NCI-H774 (cell line): ENCODE data around the gene BEST4.
"Not testable (repeated sequence)": the region's sequence is repeated elsewhere in the genome, so short reads cannot be mapped to it uniquely, and the experiment has no call there.

Experiments used
- DNase-seq: peaks from one replicate; lab custom pipeline; 2025; lab: John Stamatoyannopoulos, UW

The BEST4 gene

DNA sequence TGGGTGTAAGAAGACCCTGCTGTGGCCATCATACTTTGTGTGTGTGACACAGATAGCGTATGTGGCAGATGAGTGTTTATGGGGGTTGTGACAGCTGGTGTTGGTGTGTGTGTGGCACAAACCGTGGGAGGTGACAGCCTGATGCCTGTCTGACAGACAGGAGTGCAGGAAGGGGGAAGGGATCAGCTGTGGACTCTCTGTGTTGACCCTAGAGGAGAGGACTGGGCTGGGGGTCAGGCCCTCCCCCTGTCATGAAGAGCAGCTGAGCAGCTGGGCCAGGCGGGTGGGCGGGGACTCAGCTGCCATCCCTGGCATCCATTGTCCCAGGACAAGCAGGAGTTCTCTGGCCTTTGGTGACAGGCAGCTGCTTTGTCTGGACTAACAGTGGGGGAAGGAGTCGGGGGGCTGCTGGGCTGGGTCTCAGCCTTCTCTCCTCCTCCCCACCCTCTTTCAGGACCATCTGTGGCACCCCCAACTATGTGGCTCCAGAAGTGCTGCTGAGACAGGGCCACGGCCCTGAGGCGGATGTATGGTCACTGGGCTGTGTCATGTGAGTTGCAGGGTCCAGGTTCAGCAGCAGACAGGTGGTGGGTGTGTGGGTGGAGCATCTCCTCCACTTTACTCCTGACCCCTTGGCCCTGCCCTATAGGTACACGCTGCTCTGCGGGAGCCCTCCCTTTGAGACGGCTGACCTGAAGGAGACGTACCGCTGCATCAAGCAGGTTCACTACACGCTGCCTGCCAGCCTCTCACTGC is 14.5 kb upstream of the BEST4 start:
- DNase-seq: no peak

DNA sequence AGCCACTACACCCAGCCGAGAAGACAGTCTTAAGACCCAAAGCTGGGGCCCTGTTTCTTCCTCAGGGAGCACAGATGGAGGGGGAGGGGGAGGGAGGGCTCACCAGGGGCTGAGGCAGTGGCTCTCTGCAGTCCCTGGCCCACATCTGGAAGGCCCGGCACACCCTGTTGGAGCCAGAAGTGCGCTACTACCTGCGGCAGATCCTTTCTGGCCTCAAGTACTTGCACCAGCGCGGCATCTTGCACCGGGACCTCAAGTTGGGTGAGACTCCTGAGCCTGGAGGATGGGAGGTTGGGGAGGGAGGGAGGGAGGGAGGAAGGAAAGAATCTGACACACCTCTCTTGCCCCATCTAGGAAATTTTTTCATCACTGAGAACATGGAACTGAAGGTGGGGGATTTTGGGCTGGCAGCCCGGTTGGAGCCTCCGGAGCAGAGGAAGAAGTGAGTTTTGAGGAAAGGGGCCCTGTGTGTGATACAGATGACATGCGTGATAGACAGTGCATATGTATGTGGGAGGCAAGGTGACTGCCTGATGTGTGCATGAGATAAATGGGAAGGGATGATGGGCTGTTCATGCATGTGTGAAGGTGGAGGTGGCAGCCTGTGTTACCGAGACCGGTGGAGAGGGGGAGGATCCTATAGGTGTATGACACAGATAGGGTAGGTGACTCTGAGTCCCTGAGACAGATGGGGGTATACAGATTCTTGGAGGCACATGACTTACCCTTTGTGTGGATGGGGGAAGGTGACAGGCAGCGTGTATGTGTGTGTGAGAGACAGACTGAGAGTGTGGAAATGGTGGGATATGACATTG is 13.7 kb upstream of the BEST4 start:
- DNase-seq: no peak

DNA sequence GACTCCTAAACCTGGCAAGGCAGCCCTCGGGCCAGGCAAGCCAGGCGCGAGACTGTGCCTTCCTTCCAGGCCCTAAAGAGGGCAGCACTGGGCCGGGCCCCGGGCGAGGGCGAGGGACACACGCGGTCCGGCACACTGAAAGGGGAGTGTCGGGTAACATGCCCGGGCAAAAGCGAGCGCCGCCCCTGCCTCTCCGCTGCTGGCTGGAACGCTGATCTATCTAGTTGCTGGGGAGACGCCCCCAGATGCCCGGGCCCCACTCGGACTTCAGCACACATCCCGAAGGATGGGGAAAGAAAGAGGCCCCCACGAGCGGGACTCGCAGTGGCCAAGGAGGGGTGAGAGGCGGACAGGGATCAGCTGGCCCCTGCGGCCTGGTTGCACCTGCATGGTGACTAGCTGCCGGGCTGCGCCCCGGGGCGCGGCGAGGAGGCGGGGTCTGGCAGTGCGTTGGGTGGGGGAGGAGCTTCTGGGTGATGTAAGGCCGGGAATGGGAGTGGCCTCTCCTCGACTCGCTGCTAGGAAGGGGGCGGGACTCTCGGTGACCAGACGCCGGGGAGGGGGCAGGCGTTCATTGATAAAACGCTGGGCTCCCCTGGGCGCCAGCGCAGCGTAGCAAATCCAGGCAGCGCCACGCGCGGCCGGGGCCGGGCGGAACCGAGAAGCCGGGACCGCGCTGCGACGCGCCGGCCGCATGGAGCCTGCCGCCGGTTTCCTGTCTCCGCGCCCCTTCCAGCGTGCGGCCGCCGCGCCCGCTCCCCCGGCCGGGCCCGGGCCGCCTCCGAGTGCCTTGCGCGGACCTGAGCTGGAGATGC is 12.0 kb upstream of the BEST4 start, which contains the start of gene PLK3:
PLK3 (plus strand) TSS at position 608 of the 815 bp plus-strand sequence; CDS start at position 695, 87 bp downstream.
- peak; percentile 99 for DNase-seq

DNA sequence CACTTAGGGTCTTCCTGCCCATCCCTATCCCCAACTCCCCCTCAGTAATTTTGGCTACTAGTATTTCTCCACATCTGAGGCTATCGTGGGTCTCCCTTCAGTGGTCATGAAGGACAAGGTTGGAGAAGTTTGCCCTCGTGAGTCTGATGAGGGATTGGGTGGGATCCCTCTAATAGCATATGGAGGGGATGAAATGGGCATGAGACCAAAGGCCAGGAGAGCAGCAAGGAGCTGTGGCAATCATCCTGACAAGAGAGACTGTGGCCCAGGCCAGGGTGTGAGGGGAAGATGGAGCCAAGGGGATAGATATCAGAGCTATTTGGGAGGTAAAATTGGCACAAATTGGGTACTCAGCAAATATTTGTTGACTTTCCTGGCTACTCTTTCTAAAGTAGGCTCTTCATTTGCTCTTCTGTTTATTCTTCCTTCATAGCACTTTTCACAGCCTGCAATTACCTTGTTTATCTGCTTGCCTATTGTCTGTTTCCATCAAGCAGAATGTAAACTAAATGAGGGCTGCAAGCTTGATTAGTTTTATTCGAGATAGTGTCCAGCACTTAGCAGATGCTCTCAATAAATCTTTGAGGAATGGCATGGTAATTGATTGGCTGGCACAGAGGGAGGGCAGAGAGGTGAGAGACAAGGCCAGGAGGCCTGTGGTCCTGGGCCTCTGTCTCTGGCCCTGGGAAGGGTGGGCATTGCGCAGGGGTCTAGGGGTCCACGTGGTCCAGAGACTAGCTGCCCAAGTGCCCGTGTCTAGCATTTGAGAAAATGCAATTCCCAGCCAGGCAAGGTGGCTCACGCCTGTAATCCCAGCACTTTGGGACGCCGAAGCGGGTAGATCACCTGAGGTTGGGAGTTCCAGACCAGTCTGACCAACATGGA is 10.8 kb upstream of the BEST4 start:
- DNase-seq: peak; percentile 58

DNA sequence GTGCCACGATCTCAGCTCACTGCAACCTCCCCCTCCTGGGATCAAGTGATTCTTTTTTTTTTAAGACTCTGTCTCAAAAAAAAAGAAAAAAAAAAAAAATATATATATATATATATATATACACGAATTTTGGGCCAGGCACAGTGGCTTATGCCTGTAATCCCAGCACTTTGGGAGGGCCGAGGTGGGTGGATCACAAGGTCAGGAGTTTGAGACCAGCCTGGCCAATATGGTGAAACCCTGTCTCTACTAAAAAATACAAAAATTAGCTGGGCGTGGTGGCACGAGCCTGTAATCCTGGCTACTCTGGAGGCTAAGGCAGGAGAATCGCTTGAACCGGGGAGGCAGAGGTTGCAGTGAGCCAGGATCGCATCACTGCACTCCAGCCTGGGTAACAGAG is 9.9 kb upstream of the BEST4 start:
- DNase-seq: not testable (repeated sequence)

DNA sequence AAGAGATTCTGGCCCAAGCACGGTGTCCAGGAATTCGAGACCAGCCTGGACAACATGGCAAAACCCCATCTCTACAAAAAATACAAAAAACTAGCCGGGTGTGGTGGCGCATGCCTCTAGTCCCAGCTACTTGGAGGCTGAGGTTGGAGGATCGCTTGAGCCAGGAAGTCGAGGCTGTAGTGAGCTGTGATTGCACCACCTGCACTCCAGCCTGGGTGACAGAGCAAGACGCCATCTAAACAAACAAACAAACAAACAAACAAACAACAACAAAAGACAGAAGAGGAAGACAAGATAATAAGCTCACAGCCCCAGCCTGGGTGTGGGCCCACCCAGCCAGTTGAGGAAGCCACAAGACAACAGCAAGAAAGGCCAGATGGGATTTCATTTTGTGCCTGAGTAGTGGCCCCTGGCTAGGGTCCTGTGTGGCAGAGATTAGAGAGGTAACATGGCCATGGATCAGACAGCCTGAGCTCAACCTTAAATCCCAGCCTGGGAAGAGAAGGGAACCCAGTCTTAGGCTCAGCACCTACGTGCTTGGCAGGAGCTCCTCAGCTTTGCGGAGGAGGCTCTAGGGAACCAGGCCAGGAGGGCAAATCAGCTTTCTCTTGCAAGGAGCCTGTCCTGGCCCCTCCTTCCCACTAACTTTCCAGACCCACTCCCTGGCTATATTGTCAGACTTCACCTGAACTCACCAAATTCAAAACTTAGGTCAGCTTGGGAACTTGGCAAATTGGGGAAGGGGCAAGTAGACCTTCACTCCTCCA is 4.9 kb upstream of the BEST4 start:
- no peak for DNase-seq

DNA sequence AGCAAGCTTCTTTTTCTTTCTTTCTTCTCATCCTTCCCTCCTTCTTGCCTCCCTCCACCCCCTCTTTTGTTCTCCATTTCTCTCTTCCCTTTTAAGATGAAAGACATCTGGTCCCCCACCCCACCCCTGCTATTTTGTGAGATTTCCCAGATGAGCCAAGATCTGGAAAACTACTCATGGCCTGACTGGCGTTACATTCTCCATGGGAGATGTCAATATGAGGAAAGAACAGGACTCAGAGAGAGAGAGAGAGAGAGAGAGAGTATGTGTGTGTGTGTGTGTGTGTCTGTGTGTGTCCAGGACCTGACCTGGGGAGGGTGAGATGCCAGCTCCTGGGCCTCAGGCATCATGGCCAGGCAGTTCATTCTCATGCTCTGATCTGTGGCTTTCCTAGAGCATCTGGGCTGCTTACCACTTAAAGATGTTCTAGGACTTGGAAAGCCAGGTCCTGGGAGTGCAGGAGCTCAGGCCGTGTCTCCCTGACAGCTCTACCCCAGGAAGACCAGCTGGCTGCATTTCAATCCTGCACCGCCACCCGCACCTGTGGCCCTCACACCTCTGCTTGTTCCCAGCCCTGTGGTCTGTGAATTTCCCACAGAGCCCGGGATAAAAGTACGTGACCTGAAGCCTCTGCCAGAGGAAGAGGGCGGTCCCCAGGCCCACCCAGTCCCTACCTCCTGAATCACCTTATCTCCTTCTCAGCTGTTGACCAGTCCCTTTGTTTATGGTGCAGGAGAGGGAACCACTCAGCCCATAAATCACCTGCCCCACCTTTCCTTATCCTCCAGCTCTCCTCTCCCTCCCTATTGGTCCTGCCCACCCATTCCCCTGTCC is 3.2 kb upstream of the BEST4 start:
- no peak for DNase-seq

DNA sequence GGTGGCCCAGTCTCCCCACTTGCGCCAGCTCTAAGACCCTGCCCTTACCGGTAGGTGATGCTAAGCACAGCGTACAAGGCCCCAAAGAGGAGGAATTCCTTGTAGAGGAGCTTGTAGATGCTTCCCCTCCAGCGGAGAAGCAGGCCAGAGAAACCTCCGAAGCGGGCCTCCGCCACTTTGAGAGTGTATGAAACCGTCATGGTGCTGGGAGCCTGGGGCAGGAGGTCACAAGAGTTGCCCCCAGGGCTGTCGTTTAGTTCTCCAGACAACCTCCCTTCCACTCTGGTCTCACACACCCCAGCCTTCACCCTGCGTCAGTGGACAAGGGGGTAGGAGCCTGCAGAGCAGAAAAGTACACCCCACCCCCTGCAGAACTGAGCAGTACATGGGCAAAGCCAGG is 464 bp downstream of the BEST4 start:
- DNase-seq: no peak

DNA sequence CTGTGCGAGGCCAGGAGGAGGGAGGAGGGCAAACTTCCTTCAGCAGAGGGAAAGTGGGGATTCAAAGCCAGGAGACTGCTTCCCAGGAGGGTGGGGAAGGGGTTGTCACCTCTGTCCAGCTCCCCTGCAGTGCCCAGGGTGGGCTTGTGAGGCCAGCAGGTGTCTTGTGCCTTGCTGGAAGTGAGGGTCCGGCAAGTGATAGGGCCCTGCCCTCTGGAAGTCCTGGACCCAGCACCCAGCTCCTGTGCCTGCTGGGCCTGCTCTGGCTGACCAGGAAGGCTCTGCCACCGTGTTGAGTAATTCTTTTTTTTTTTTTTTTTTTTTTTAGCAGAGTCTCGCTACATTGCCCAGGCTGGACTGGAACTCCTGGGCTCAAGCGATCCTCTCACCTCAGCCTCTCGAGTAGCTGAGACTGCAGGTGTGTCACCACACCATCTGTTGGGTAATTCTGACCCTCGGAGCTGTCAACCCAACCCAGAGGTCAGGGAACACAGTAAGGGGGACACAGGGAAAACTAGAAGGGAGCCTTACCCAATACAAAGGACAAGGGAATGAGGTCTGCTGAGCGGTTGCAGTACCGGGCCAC is 1.0 kb downstream of the BEST4 start:
- DNase-seq: no peak

DNA sequence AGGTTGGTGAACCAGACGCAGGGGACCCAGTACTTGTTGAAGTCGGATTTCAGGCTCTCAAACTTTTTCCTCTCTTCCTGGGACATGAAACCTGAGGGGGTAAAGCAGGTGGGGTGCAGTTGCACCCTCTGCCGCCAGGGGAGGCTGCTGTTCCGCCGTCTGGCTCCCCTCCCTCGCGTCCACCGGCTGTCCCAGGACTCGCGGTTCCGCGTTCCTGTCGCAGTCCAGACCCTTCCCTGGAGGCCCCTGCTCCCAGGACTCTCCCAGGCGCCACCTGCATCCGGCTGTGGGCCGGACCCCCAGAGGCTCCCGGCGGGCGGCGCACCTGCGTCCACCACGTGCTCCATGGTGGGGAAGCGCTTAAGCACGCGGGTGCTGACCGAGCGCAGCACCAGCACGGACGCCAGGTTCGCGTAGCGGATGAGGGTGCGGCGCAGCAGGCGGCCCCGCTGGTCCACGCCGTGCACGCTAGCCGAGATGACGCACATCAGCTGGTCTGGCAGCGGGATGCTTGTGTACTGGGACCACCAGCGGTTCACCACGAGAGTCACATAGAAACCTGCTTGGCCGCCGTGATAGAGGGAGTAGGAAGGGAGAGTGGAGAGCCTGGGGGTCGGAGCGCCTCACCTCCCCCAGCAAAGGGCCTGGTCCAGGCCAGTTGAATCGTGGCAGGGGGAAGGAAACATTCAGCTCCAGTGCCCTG is 1.7 kb downstream of the BEST4 start:
- peak; percentile 69 for DNase-seq

DNA sequence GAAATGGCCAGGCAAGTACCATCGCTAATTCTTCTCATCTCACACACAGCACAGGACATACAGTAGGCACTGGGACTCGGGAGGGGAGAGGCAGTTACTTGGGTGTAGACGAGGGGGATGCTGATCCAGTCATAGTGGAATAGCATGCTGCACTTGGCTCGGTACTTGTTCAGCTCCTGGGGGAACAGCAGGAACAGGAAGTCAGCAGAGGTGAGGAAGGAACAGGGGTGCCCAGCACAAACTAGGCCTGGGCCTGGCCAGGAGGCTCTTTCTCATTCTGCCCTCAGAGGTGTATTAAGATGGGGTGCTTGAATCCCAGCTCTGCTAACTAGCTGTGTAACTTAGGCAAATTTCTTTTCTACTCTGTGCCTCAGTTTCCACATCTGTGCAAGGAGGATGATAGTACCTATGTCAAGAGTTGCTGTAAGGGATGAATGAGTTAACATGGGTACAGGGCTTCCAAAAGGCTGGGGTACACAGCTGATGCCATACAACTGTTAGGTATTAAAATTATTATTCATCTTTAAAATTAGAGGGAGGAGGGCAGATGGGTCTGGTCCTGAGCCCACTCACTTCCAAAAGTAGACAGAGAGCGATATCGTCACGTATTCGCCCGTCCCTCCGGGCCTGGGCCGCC is 2.4 kb downstream of the BEST4 start:
- DNase-seq: no peak

DNA sequence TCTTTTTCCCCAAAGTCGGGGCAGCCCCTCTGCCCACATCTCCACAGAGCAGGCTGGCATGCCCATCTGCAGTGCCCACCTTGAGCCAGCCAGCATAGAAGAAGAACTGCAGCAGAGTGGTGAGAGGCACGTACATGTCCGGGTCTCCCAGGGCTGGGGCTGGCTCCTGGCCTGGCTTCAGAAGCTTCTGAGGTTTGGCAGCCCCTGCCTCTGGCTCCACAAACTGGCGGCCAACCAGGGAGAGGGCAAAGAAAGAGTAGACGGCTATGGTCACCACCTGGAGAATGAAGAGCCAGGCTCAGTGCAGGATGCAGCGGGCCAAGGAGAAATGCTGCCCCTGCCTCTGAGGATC is 3.0 kb downstream of the BEST4 start:
- DNase-seq: no peak

DNA sequence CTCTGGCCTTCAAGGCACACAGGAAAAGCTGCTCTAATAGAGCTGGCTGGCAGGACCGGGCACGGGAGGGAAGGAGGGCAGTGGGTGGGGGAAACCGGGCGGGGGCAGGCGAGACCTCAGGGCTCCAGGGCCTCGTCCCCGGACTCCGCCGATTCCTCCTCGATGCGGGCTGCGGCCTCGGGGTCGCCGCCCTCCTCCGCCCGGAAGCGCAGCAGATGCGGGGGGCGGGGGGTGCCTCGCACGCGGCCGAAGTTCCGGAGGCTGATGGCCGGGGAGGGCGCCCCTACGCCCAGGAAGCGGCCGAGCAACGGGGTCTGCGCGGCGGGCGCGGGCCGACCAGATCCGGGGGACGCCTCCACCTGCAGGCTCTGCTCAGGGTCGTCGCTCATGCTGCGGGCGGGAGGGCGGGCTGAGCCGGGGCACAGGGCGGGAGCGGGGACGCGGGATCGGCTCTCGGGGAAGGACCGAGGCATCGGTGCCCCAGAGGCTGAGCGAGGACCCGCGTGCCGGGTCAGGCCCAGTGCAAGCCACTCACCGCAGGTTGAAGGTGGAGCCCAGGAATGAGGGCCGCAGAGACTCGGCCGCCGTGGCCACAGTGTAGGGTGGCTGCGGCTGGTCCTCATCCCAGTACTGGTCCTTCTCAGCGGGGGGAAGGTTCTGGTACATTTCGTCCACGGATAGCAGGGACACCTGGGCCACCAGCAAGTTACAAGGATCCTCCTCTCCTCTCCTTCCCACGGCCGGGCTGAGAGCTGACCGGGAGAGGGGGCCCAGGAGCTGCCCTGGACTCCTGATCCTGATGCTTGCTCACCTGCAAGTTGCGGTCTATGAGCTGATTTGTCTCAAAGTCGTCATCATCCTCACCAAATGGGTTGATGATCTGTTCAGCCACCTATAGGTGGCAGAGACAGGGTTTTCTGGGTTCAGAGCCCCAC is 3.6 kb downstream of the BEST4 start:
- no peak for DNase-seq

DNA sequence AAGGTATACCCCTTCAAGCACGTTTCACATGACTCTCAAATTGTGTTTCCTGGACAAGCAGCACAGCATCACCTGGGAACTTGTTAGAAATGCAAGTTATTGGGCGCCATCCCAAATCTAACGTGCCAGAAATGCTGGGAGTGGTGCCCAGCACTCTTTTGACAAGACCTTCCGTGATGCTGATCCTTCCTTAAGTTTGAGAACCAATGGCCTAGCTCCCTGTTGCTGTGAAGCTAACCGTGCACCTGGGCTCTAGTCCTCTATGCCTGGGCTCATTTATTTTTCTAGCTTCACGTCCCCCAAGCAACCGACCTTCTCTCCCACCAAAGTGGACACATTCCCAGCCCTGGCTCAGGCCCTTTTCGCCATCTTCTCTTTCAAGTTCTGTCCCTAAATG is 4.3 kb downstream of the BEST4 start:
- no peak for DNase-seq

DNA sequence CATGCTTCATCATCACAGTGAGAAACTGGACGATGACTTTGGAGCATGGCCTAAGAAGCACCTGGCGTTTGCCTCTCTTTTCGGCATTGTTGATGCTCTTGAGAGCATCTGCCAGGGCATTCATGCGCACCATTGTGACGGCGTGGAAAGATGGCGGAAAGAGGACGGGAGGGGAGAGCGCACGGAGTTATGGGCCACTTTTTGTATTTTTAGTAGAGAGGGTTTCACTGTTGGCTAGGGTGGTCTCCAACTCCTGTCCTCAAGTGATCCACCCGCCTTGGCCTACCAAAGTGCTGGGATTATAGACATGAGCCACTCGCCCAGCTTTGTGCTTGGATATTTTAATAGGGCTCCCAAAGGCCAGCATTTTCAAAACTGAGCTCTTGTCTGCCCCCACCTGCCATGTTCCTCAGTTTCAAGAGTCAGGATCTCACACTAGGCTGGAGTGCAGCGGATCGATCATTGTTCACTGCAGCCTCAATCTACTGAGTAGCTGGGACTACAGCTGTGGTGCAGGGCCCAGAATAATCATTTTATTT is 7.3 kb downstream of the BEST4 start:
- no peak for DNase-seq

DNA sequence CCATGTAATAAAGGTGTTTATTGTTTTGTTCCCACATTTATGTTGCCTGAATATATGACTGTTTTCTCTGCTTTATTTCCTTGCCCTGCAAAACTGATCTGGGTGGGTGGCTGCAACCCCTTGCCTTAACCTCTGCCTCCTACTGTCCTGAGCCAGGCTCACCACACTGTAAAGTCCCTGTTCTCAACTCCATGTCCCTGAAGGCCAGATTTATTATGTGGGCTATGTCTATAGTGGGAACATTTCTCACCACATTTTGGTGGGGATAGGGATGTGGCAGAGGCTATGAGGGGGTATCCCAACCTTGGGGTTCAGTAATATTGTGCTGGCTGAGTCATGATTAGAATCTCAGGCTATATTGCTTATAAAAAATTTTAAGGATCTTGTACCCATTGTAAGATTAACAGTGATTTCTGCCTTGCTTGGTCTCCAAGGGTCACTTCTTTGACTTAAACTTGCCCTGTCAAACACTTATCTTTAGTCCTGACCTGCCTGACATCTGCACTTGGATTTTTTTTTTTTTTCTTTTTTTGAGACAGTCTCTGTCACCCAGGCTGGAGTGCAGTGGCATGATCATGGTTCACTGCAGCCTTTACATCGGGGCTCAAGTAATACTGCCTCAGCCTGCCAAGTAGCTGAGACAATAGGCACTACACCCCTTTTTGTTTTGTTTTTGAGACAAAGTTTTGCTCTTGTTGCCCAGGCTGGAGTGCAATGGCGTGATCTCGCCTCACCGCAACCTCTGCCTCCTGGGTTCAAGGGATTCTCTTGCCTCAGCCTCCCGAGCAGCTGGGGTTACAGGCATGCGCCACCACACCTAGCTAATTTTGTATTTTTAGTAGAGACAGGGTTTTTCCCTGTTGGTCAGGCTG is 9.0 kb downstream of the BEST4 start:
- DNase-seq: no peak
